Activated CD4-positive, alpha-beta T cell treated with anti-CD3 and anti-CD28 coated beads, Interleukin-2, amount 50 U/mL, for 48 hours (primary cell): ENCODE measurements around the gene PEAK1.
A peak's percentile ranks its signal among the peaks of the same experiment; 100 is the strongest.
"Not testable (repeated sequence)": the region's sequence is repeated elsewhere in the genome, so short reads cannot be mapped to it uniquely, and the experiment has no call there.

ENCODE experiments used
- DNase-seq, 2 experiments: peaks; one replicate each; pipeline ENCODE4 v3.0.0-alpha.2; 2020

PEAK1 gene

GRCh38 chr15:77425104-77425503 lies 5.2 kb upstream of the PEAK1 start:
- DNase-seq, result no peak

- DNase-seq, result no peak
Observed at GRCh38 chr15:77421370-77421700, 1.4 kb upstream of the PEAK1 start.

- DNase-seq, result peak; percentile 57 to 69
Observed at GRCh38 chr15:77420610-77421369, 886 bp upstream of the PEAK1 start, which contains the start of gene HMG20A. TSS of gene HMG20A (plus strand) at chr15:77420888. CDS start at chr15:77458408, 37,520 bp downstream.

GRCh38 chr15:77418966-77419835 lies 703 bp downstream of the PEAK1 start:
- peak; percentile 43 to 58 for DNase-seq

- no peak for DNase-seq
Observed at GRCh38 chr15:77418391-77418965, 1.4 kb downstream of the PEAK1 start.

- no peak for DNase-seq
Observed at GRCh38 chr15:77417602-77418001, 2.3 kb downstream of the PEAK1 start.

GRCh38 chr15:77416954-77417353 lies 3.0 kb downstream of the PEAK1 start:
- DNase-seq, result no peak

GRCh38 chr15:77416148-77416455 lies 3.8 kb downstream of the PEAK1 start:
- DNase-seq, result no peak

- DNase-seq, result no peak
Observed at GRCh38 chr15:77415450-77416147, 4.3 kb downstream of the PEAK1 start.

GRCh38 chr15:77414789-77415442 lies 5.0 kb downstream of the PEAK1 start:
- no peak for DNase-seq

- no peak for DNase-seq
Observed at GRCh38 chr15:77413699-77414349, 6.1 kb downstream of the PEAK1 start.

GRCh38 chr15:77412972-77413698 lies 6.8 kb downstream of the PEAK1 start:
- DNase-seq, result no peak

- no peak for DNase-seq
Observed at GRCh38 chr15:77411619-77411976, 8.3 kb downstream of the PEAK1 start.

- no peak for DNase-seq
Observed at GRCh38 chr15:77410701-77411618, 8.9 kb downstream of the PEAK1 start.

GRCh38 chr15:77410157-77410500 lies 9.8 kb downstream of the PEAK1 start:
- not testable (repeated sequence) for DNase-seq

GRCh38 chr15:77409259-77410156 lies 10.4 kb downstream of the PEAK1 start:
- no peak for DNase-seq

- DNase-seq, result no peak
Observed at GRCh38 chr15:77406846-77407245, 13.1 kb downstream of the PEAK1 start.

GRCh38 chr15:77406173-77406759 lies 13.6 kb downstream of the PEAK1 start:
- not testable (repeated sequence) for DNase-seq
